Activated CD8-positive, alpha-beta T cell treated with anti-CD3 and anti-CD28 coated beads for 36 hours (primary cell): ENCODE results near the gene SLMAP. TPM values are rescaled to one million over a fixed set of nuclear protein-coding genes. Genes with fewer than 3 reads are reported as not detected.
"Not testable (repeated sequence)": the region's sequence is repeated elsewhere in the genome, so short reads cannot be mapped to it uniquely, and the experiment has no call there.

ENCODE experiments used
- ATAC-seq: fragments of 200-7000 bp; cut with Tn5 transposase; one replicate; pipeline ENCODE4 v1.10.0; 2021; ENCODE audit warnings: mild to moderate bottlenecking, moderate library complexity
- CTCF ChIA-PET: fragments of 350-600 bp; sonication (Branson Sonifier 250); formaldehyde crosslinking; loops from one replicate; lab custom pipeline; 2021; ENCODE audit warnings: antibody characterized with exemption; lab: Charles Lee
- POLR2A ChIA-PET: fragments of 350-600 bp; sonication (Branson Sonifier 250); formaldehyde crosslinking; loops from one replicate; lab custom pipeline; 2021; ENCODE audit warnings: antibody characterized with exemption; lab: Charles Lee
- DNase-seq: peaks from one replicate; pipeline ENCODE4 v3.0.0-alpha.2; 2020
- H3K27ac Mint-ChIP-seq: one replicate; pipeline ENCODE4 v1.8.0; 2021; ENCODE audit warnings: mild to moderate bottlenecking, mixed read lengths
- H3K27me3 Mint-ChIP-seq: one replicate; pipeline ENCODE4 v1.8.0; 2021; ENCODE audit warnings: mixed read lengths
- H3K36me3 Mint-ChIP-seq: one replicate; pipeline ENCODE4 v1.8.0; 2021; ENCODE audit warnings: low read depth, mixed read lengths
- H3K4me1 Mint-ChIP-seq: one replicate; pipeline ENCODE4 v1.8.0; 2021; ENCODE audit warnings: low read depth, mixed read lengths
- H3K4me3 Mint-ChIP-seq: one replicate; pipeline ENCODE4 v1.8.0; 2021; ENCODE audit warnings: mild to moderate bottlenecking, moderate library complexity, mixed read lengths
- H3K9me3 Mint-ChIP-seq: one replicate; pipeline ENCODE4 v1.8.0; 2021; ENCODE audit warnings: mixed read lengths
- intact Hi-C: fragments of 100-400 bp; cut with micrococcal nuclease; formaldehyde crosslinking; loops from one replicate; pipeline ENCODE4 v1.10.0; 2022
- total RNA-seq, 2 experiments: library from RNA; stranded (reverse); gene quantifications; one replicate each; pipeline ENCODE4 v1.2.3, GENCODE V29; 2021
- TF ChIP-seq, protein P1 (sequence below): fragments of 200-600 bp; IDR thresholded peaks from one replicate; pipeline ENCODE4 v1.8.0; 2022; ENCODE audit warnings: antibody characterized with exemption, mild to moderate bottlenecking

The SLMAP gene
- total RNA-seq, 2 experiments from 2014 or later: 45.8 to 47.3 TPM

DNA sequence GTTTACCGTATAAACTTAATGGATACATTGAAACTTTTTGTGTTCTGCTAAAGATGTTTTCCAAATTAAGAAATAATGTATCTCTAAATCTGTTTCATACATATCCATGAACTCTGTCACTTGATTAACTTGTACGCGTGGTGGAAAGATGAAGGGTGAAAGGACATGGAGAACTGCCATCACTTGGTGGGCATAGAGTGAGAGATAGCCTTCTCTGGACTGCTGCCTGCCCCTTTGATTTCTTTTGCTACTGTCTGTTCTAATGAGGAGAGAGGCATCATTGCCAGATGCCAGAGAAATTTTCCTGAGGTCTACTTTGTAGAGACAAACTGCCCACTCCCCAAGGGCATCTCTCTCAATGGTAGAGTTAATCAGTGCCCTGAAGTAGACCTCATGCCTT, 120.5 kb downstream of the SLMAP start:
- TF ChIP-seq, protein P1, sequence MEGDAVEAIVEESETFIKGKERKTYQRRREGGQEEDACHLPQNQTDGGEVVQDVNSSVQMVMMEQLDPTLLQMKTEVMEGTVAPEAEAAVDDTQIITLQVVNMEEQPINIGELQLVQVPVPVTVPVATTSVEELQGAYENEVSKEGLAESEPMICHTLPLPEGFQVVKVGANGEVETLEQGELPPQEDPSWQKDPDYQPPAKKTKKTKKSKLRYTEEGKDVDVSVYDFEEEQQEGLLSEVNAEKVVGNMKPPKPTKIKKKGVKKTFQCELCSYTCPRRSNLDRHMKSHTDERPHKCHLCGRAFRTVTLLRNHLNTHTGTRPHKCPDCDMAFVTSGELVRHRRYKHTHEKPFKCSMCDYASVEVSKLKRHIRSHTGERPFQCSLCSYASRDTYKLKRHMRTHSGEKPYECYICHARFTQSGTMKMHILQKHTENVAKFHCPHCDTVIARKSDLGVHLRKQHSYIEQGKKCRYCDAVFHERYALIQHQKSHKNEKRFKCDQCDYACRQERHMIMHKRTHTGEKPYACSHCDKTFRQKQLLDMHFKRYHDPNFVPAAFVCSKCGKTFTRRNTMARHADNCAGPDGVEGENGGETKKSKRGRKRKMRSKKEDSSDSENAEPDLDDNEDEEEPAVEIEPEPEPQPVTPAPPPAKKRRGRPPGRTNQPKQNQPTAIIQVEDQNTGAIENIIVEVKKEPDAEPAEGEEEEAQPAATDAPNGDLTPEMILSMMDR: no peak
- ChIA-PET CTCF (no interaction called here), POLR2A (no interaction called here)
- intact Hi-C loops: no loop called here
- H3K4me3 Mint-ChIP-seq: no peak overlapping the region
- no peaks in the 10 kb centered on the region for H3K4me1 Mint-ChIP-seq
- H3K27ac Mint-ChIP-seq: no peak overlapping the region
- no peaks in the 10 kb centered on the region for H3K9me3 Mint-ChIP-seq
- no peaks in the 10 kb centered on the region for H3K27me3 Mint-ChIP-seq
- peaks cover 3% of the 10 kb centered on the region for H3K36me3 Mint-ChIP-seq
- no peak for DNase-seq
- ATAC-seq: no peak

DNA sequence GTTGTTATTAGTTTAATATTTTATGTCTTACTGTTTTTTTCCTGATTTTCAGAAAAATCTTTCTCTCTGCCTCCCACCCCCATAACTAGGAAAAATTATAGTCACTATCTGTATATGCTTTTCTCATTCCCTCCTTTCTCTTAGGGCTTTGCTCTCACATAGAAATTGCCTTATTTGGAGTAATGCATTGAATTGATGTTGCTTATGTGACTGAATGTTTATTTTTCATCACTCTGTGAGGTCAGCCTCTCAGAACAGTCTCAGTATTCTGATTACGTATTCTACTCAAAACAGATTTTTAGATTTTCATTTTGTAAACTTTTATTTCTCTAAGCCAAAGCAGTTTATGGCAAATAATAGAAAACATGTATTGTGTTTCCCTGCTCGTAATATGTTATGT, 121.0 kb downstream of the SLMAP start:
- Mint-ChIP-seq H3K4me3 (no peak overlapping the region), H3K36me3 (peaks cover 3% of the 10 kb centered on the region), H3K27ac (no peak overlapping the region), H3K27me3 (no peaks in the 10 kb centered on the region), H3K4me1 (no peaks in the 10 kb centered on the region), H3K9me3 (no peaks in the 10 kb centered on the region)
- TF ChIP-seq, protein P1: no peak
- ATAC-seq: no peak
- intact Hi-C loops: no loop called here
- ChIA-PET POLR2A (no interaction called here), CTCF (no interaction called here)
- no peak for DNase-seq

DNA sequence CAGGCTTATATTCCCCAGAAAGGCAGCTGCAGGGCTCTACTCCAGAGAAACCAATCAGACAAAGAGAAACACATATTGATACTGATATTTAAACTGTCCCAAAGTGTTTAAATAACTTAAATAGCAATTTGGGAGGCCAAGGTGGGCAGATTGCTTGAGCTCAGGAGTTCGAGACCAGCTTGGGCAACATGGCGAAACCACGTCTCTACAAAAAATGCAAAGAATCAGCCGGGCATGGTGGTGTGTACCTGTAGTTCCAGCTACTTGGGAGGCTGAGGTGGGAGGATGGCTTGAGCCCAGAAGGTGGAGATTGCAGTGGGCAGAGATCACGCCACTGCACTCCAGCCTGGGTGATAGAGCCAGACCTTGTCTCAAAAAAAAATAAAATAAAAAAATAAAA, 128.3 kb downstream of the SLMAP start:
- CTCF ChIA-PET: interaction anchor here (1.3 kb wide), 1 partner anchor 20 kb away, joined by 3 read pairs; no protein-coding TSS in a partner anchor

DNA sequence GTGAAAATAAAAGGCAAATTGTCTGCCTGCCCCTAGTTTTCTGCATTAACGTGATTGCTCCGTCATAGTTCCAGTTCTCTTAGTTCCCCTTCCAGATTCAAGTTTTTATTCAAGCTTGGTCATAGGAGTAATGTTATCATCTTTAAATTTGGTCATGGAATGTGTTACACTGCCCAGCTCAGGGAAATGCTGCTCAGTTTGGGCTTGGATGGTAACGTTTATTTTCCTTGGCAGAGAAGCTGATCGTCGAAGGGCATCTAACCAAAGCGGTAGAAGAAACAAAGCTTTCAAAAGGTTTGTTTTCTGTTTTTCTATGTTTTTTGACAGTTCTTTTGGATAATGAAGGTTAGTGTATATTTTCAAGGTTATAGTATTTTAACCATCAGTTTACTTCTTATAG, 133.7 kb downstream of the SLMAP start:
- intact Hi-C loops: no loop called here
- no peak overlapping the region for H3K4me3 Mint-ChIP-seq
- ChIA-PET CTCF (no interaction called here), POLR2A (no interaction called here)
- DNase-seq (no peak), ATAC-seq (no peak)
- no peaks in the 10 kb centered on the region for H3K4me1 Mint-ChIP-seq
- H3K36me3 Mint-ChIP-seq: peaks cover 15% of the 10 kb centered on the region
- no peaks in the 10 kb centered on the region for H3K9me3 Mint-ChIP-seq
- TF ChIP-seq, protein P1: no peak
- no peak overlapping the region for H3K27ac Mint-ChIP-seq
- H3K27me3 Mint-ChIP-seq: no peaks in the 10 kb centered on the region

More for the DNA sequence above, 128.3 kb downstream of the SLMAP start:
- intact Hi-C loops, H3K4me1 Mint-ChIP-seq, H3K4me3 Mint-ChIP-seq, H3K27ac Mint-ChIP-seq, H3K27me3 Mint-ChIP-seq, ATAC-seq, DNase-seq, POLR2A ChIA-PET, H3K9me3 Mint-ChIP-seq: not testable (repeated sequence)
- peaks cover 16% of the 10 kb centered on the region for H3K36me3 Mint-ChIP-seq

DNA sequence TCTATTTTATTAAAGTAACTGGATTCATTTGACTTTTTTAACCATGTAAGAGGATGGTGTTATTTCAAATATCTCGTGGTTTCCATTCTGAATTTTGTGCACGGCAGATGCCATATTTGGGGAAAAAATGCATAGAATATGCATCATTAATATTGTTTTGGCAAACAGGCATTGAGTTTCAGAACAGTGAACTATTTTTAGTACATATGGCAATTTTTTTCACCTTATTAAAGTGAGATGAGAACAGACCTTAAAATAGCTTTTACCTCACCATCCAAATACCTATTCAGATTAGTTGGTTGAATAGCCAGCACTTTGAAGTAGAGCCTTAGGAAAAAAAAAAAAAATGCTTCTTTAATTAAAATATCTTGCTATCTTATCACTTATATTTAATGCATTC, 134.8 kb downstream of the SLMAP start:
- CTCF ChIA-PET: no interaction called here
- intact Hi-C loops: no loop called here
- ATAC-seq (no peak), DNase-seq (no peak)
- TF ChIP-seq, protein P1: no peak
- Mint-ChIP-seq H3K27me3 (no peaks in the 10 kb centered on the region), H3K27ac (no peak overlapping the region), H3K4me1 (no peaks in the 10 kb centered on the region), H3K36me3 (peaks cover 9% of the 10 kb centered on the region), H3K4me3 (no peak overlapping the region), H3K9me3 (no peaks in the 10 kb centered on the region)
- POLR2A ChIA-PET: no interaction called here

DNA sequence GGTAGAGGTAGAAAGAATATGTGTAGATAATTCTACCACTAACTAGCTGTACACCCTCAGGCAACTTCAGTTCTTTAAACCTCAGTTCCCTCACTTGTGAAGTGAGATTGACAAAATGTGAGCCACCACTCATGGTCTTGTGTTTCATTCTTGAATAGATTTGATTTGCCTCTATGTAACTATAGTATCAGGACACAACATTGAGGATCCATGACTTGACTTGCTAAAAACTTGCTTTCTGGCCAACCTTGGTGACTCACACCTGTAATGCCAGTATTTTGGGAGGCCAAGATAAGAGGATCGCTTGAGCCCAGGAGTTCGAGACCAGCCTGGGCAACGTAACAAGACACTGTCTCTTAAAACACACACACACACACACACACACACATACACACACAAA, 136.3 kb downstream of the SLMAP start:
- H3K4me3 Mint-ChIP-seq: no peak overlapping the region
- intact Hi-C loops: no loop called here
- no peaks in the 10 kb centered on the region for H3K27me3 Mint-ChIP-seq
- DNase-seq: no peak
- TF ChIP-seq, protein P1: no peak
- no peak overlapping the region for H3K27ac Mint-ChIP-seq
- no peaks in the 10 kb centered on the region for H3K9me3 Mint-ChIP-seq
- no peak for ATAC-seq
- CTCF ChIA-PET: no interaction called here
- no peaks in the 10 kb centered on the region for H3K4me1 Mint-ChIP-seq
- POLR2A ChIA-PET: no interaction called here
- peaks cover 5% of the 10 kb centered on the region for H3K36me3 Mint-ChIP-seq
